GM12892 (cell line): ENCODE results near the gene HEXIM2.

Experiments
- POLR2A ChIP-seq: IDR thresholded peaks from 2 replicates; pipeline ENCODE4 v1.6.1; 2011; ENCODE audit warnings: low read depth, low read length, control low read depth
- POLR2AphosphoS5 ChIP-seq: IDR thresholded peaks from 2 replicates; pipeline ENCODE4 v1.6.1; 2011; ENCODE audit warnings: low read depth, low read length, control low read depth

- TF ChIP-seq POLR2AphosphoS5 (no peak), POLR2A (no peak)
These were observed 45.1 kb upstream of the HEXIM2 start for GRCh38 chr17:45116434-45117016.
